Measurements from ENCODE around the gene FAM216B. TPM values are rescaled to one million over a fixed set of nuclear protein-coding genes. Genes with fewer than 3 reads are reported as not detected.

FAM216B gene
- total and polyA plus RNA-seq, 2 experiments from 2014 or later = 0.06 TPM; not detected in 1

DNA sequence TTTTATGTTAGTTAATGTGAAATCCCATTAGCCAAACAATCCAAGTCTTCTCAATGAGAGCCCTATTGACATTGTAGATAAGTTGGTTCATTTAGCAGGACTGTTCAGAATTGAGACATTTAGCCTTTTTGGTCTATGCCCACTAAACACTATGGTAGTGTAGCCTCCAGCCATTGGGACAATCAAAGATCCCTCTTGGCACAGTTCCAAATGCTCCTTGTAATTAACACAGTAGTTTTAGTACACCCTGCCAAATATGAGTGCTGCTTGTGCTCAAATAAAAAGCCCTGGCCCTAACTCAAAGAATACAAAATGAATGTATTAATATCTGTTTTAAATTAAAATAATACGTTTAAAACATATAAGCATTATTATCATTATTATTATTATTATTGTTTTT, 15.4 kb upstream of the FAM216B start:
- Mint-ChIP-seq H3K27me3 (ENCODE audit: insufficient read depth, low read depth, poor library complexity) (no peaks in the 10 kb centered on the region), H3K9me3 (no peaks in the 10 kb centered on the region), H3K36me3 (ENCODE audit: low read depth) (no peaks in the 10 kb centered on the region), H3K27ac (no peak overlapping the region), H3K4me3 (no peak overlapping the region), H3K4me1 (no peaks in the 10 kb centered on the region)
- Histone ChIP-seq H3K27ac (ENCODE audit: low read depth) (no peak overlapping the region), H3K4me3 (no peak overlapping the region), H3K9me2 (ENCODE audit: insufficient read depth) (no peaks in the 10 kb centered on the region), H3K79me2 (replicated peaks; ENCODE audit: insufficient read depth) (no peaks in the 10 kb centered on the region), H3K36me3 (ENCODE audit: insufficient read depth) (no peaks in the 10 kb centered on the region), H3F3A (replicated peaks; ENCODE audit: low read depth) (no peaks in the 10 kb centered on the region), H4K20me1 (replicated peaks; ENCODE audit: insufficient read depth) (no peaks in the 10 kb centered on the region), H3K4me1 (ENCODE audit: insufficient read depth) (no peaks in the 10 kb centered on the region), H3K4me2 (no peak overlapping the region), H3K27me3 (ENCODE audit: insufficient read depth) (no peaks in the 10 kb centered on the region), H2AFZ (no peak overlapping the region)
- TF ChIP-seq ZNF331 (CRISPR knock-in tag; IDR thresholded peaks at IDR 0.05; ENCODE audit: low read depth) (no peak), STAT1 (IDR thresholded peaks at IDR 0.05; ENCODE audit: unreplicated experiment) (no peak), ZNF114 (CRISPR knock-in tag; IDR thresholded peaks at IDR 0.05) (no peak), POLR2AphosphoS5 (IDR thresholded peaks at IDR 0.05; ENCODE audit: low read depth) (no peak), CREB1 (CRISPR knock-in tag; IDR thresholded peaks at IDR 0.05; ENCODE audit: low read depth) (no peak), EZH2 (IDR thresholded peaks at IDR 0.05; ENCODE audit: low read depth, unreplicated experiment) (no peak), NANOG (IDR thresholded peaks at IDR 0.05; ENCODE audit: borderline replicate concordance) (no peak), EZH2phosphoT487 (IDR thresholded peaks at IDR 0.05; ENCODE audit: unreplicated experiment) (no peak), JUNB (IDR thresholded peaks at IDR 0.05; ENCODE audit: unreplicated experiment) (no peak)
- TF ChIP-seq, protein P1, sequence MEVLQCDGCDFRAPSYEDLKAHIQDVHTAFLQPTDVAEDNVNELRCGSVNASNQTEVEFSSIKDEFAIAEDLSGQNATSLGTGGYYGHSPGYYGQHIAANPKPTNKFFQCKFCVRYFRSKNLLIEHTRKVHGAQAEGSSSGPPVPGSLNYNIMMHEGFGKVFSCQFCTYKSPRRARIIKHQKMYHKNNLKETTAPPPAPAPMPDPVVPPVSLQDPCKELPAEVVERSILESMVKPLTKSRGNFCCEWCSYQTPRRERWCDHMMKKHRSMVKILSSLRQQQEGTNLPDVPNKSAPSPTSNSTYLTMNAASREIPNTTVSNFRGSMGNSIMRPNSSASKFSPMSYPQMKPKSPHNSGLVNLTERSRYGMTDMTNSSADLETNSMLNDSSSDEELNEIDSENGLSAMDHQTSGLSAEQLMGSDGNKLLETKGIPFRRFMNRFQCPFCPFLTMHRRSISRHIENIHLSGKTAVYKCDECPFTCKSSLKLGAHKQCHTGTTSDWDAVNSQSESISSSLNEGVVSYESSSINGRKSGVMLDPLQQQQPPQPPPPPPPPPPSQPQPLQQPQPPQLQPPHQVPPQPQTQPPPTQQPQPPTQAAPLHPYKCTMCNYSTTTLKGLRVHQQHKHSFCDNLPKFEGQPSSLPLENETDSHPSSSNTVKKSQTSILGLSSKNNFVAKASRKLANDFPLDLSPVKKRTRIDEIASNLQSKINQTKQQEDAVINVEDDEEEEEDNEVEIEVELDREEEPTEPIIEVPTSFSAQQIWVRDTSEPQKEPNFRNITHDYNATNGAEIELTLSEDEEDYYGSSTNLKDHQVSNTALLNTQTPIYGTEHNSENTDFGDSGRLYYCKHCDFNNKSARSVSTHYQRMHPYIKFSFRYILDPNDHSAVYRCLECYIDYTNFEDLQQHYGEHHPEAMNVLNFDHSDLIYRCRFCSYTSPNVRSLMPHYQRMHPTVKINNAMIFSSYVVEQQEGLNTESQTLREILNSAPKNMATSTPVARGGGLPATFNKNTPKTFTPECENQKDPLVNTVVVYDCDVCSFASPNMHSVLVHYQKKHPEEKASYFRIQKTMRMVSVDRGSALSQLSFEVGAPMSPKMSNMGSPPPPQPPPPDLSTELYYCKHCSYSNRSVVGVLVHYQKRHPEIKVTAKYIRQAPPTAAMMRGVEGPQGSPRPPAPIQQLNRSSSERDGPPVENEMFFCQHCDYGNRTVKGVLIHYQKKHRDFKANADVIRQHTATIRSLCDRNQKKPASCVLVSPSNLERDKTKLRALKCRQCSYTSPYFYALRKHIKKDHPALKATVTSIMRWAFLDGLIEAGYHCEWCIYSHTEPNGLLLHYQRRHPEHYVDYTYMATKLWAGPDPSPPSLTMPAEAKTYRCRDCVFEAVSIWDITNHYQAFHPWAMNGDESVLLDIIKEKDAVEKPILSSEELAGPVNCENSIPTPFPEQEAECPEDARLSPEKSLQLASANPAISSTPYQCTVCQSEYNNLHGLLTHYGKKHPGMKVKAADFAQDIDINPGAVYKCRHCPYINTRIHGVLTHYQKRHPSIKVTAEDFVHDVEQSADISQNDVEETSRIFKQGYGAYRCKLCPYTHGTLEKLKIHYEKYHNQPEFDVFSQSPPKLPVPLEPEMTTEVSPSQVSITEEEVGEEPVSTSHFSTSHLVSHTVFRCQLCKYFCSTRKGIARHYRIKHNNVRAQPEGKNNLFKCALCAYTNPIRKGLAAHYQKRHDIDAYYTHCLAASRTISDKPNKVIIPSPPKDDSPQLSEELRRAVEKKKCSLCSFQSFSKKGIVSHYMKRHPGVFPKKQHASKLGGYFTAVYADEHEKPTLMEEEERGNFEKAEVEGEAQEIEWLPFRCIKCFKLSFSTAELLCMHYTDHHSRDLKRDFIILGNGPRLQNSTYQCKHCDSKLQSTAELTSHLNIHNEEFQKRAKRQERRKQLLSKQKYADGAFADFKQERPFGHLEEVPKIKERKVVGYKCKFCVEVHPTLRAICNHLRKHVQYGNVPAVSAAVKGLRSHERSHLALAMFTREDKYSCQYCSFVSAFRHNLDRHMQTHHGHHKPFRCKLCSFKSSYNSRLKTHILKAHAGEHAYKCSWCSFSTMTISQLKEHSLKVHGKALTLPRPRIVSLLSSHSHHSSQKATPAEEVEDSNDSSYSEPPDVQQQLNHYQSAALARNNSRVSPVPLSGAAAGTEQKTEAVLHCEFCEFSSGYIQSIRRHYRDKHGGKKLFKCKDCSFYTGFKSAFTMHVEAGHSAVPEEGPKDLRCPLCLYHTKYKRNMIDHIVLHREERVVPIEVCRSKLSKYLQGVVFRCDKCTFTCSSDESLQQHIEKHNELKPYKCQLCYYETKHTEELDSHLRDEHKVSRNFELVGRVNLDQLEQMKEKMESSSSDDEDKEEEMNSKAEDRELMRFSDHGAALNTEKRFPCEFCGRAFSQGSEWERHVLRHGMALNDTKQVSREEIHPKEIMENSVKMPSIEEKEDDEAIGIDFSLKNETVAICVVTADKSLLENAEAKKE (CRISPR knock-in tag; IDR thresholded peaks at IDR 0.05) = no peak
- TF ChIP-seq, protein P2, sequence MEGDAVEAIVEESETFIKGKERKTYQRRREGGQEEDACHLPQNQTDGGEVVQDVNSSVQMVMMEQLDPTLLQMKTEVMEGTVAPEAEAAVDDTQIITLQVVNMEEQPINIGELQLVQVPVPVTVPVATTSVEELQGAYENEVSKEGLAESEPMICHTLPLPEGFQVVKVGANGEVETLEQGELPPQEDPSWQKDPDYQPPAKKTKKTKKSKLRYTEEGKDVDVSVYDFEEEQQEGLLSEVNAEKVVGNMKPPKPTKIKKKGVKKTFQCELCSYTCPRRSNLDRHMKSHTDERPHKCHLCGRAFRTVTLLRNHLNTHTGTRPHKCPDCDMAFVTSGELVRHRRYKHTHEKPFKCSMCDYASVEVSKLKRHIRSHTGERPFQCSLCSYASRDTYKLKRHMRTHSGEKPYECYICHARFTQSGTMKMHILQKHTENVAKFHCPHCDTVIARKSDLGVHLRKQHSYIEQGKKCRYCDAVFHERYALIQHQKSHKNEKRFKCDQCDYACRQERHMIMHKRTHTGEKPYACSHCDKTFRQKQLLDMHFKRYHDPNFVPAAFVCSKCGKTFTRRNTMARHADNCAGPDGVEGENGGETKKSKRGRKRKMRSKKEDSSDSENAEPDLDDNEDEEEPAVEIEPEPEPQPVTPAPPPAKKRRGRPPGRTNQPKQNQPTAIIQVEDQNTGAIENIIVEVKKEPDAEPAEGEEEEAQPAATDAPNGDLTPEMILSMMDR (conservative IDR thresholded peaks at IDR 0.05; ENCODE audit: low read depth in 2 of 2) = no peak
- TF ChIP-seq, protein P3, sequence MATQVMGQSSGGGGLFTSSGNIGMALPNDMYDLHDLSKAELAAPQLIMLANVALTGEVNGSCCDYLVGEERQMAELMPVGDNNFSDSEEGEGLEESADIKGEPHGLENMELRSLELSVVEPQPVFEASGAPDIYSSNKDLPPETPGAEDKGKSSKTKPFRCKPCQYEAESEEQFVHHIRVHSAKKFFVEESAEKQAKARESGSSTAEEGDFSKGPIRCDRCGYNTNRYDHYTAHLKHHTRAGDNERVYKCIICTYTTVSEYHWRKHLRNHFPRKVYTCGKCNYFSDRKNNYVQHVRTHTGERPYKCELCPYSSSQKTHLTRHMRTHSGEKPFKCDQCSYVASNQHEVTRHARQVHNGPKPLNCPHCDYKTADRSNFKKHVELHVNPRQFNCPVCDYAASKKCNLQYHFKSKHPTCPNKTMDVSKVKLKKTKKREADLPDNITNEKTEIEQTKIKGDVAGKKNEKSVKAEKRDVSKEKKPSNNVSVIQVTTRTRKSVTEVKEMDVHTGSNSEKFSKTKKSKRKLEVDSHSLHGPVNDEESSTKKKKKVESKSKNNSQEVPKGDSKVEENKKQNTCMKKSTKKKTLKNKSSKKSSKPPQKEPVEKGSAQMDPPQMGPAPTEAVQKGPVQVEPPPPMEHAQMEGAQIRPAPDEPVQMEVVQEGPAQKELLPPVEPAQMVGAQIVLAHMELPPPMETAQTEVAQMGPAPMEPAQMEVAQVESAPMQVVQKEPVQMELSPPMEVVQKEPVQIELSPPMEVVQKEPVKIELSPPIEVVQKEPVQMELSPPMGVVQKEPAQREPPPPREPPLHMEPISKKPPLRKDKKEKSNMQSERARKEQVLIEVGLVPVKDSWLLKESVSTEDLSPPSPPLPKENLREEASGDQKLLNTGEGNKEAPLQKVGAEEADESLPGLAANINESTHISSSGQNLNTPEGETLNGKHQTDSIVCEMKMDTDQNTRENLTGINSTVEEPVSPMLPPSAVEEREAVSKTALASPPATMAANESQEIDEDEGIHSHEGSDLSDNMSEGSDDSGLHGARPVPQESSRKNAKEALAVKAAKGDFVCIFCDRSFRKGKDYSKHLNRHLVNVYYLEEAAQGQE (IDR thresholded peaks at IDR 0.05; ENCODE audit: unreplicated experiment) = no peak
- TF ChIP-seq, protein P4, sequence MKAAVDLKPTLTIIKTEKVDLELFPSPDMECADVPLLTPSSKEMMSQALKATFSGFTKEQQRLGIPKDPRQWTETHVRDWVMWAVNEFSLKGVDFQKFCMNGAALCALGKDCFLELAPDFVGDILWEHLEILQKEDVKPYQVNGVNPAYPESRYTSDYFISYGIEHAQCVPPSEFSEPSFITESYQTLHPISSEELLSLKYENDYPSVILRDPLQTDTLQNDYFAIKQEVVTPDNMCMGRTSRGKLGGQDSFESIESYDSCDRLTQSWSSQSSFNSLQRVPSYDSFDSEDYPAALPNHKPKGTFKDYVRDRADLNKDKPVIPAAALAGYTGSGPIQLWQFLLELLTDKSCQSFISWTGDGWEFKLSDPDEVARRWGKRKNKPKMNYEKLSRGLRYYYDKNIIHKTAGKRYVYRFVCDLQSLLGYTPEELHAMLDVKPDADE (IDR thresholded peaks at IDR 0.05) = no peak
- ATAC-seq = no peak
- no peak for DNase-seq (ENCODE audit: low spot score)

All from GM23338 (cell line).